ENCODE measurements around the gene RSPH1.

DNA sequence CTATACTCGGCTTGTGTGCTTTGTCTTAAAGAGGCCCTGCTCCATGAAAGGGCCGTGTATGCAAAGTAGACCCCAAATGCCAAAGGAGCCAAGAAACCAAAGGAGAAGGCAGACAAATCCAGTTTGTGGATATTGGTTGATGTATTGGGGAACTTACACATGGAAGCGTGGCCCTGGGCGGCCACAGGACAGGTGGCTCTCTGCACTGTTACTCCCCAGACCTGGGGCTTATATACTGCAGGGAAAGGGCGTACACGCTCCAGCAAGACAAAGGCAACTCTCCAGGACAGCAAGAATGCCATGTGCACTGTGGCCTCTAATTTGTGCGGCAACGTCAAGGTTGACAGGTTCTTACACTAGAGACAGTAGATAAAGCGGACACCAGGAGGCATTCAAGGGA lies 24.8 kb downstream of the RSPH1 start:
- no peak for TF ChIP-seq ZNF274 (IDR thresholded peaks at IDR 0.05; ENCODE audit: low read depth, low read length)
- TF ChIP-seq, protein P1, sequence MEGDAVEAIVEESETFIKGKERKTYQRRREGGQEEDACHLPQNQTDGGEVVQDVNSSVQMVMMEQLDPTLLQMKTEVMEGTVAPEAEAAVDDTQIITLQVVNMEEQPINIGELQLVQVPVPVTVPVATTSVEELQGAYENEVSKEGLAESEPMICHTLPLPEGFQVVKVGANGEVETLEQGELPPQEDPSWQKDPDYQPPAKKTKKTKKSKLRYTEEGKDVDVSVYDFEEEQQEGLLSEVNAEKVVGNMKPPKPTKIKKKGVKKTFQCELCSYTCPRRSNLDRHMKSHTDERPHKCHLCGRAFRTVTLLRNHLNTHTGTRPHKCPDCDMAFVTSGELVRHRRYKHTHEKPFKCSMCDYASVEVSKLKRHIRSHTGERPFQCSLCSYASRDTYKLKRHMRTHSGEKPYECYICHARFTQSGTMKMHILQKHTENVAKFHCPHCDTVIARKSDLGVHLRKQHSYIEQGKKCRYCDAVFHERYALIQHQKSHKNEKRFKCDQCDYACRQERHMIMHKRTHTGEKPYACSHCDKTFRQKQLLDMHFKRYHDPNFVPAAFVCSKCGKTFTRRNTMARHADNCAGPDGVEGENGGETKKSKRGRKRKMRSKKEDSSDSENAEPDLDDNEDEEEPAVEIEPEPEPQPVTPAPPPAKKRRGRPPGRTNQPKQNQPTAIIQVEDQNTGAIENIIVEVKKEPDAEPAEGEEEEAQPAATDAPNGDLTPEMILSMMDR (IDR thresholded peaks at IDR 0.05 in 2 of 3, conservative IDR thresholded peaks at IDR 0.05 in 1 of 3; ENCODE audit: borderline replicate concordance in 1 of 3, insufficient read depth in 1 of 3, low read depth in 2 of 3, low read length in 2 of 3), result no peak
- no peak for TF ChIP-seq FOSL1 (IDR thresholded peaks at IDR 0.05; ENCODE audit: low read depth)
- TF ChIP-seq SIN3A (IDR thresholded peaks at IDR 0.05; ENCODE audit: low read depth), result no peak
- TF ChIP-seq, protein P2, sequence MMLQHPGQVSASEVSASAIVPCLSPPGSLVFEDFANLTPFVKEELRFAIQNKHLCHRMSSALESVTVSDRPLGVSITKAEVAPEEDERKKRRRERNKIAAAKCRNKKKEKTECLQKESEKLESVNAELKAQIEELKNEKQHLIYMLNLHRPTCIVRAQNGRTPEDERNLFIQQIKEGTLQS (IDR thresholded peaks at IDR 0.05), result no peak
- no peak for TF ChIP-seq RAD21 (IDR thresholded peaks at IDR 0.05; ENCODE audit: low read depth)
